Activated gamma-delta T cell (primary cell): ENCODE measurements around the gene SPAG16.
"Not testable (repeated sequence)": the region's sequence is repeated elsewhere in the genome, so short reads cannot be mapped to it uniquely, and the experiment has no call there.

Experiments
- DNase-seq: peaks from one replicate; lab custom pipeline; 2025; lab: John Stamatoyannopoulos, UW

SPAG16 gene

GRCh38 chr2:213998976-213999375, 714.7 kb downstream of the SPAG16 start:
- DNase-seq: not testable (repeated sequence)

- no peak for DNase-seq
These were observed 720.2 kb downstream of the SPAG16 start for GRCh38 chr2:214004463-214004862.

- no peak for DNase-seq
These were observed 721.1 kb downstream of the SPAG16 start for GRCh38 chr2:214005337-214005736.

GRCh38 chr2:214006601-214007000, 722.3 kb downstream of the SPAG16 start:
- no peak for DNase-seq

GRCh38 chr2:214011676-214012075, 727.4 kb downstream of the SPAG16 start:
- no peak for DNase-seq

GRCh38 chr2:214014551-214015220, 730.4 kb downstream of the SPAG16 start:
- DNase-seq: no peak

- DNase-seq: no peak
These were observed 735.1 kb downstream of the SPAG16 start for GRCh38 chr2:214019229-214019972.

- DNase-seq: no peak
These were observed 735.7 kb downstream of the SPAG16 start for GRCh38 chr2:214019973-214020345.

GRCh38 chr2:214029190-214029589, 744.9 kb downstream of the SPAG16 start:
- DNase-seq: no peak

GRCh38 chr2:214031566-214031965, 747.3 kb downstream of the SPAG16 start:
- no peak for DNase-seq

GRCh38 chr2:214034417-214034816, 750.2 kb downstream of the SPAG16 start:
- no peak for DNase-seq

GRCh38 chr2:214035091-214035852, 751.0 kb downstream of the SPAG16 start:
- no peak for DNase-seq

GRCh38 chr2:214035921-214036320, 751.7 kb downstream of the SPAG16 start:
- no peak for DNase-seq

GRCh38 chr2:214038186-214038585, 753.9 kb downstream of the SPAG16 start:
- DNase-seq: no peak

- no peak for DNase-seq
These were observed 766.5 kb downstream of the SPAG16 start for GRCh38 chr2:214050731-214051130.

- no peak for DNase-seq
These were observed 767.3 kb downstream of the SPAG16 start for GRCh38 chr2:214051585-214051984.

GRCh38 chr2:214052235-214052634, 768.0 kb downstream of the SPAG16 start:
- no peak for DNase-seq

- no peak for DNase-seq
These were observed 773.7 kb downstream of the SPAG16 start for GRCh38 chr2:214057986-214058385.

GRCh38 chr2:214062279-214062678, 778.0 kb downstream of the SPAG16 start:
- not testable (repeated sequence) for DNase-seq

GRCh38 chr2:214064471-214064870, 780.2 kb downstream of the SPAG16 start:
- no peak for DNase-seq

GRCh38 chr2:214066862-214067261, 782.6 kb downstream of the SPAG16 start:
- DNase-seq: no peak

- no peak for DNase-seq
These were observed 785.0 kb downstream of the SPAG16 start for GRCh38 chr2:214069254-214069653.

- no peak for DNase-seq
These were observed 791.2 kb downstream of the SPAG16 start for GRCh38 chr2:214075456-214075855.
